Heart right ventricle (tissue), 16 donors: ENCODE measurements around the gene TMEM240. TPM values are rescaled to one million over a fixed set of nuclear protein-coding genes. Genes with fewer than 3 reads are reported as not detected.
A peak's percentile ranks its signal among the peaks of the same experiment; 100 is the strongest.

Experiments
- ATAC-seq, 8 donors: fragments of 200-7000 bp; cut with Tn5 transposase; one replicate each; pipeline ENCODE4 v1.9.1; 2020; ENCODE audit warnings: mild to moderate bottlenecking in 8 of 8, moderate library complexity in 8 of 8, moderate number of reproducible peaks in 1 of 8
- DNase-seq, 2 donors: peaks; one replicate each; pipeline ENCODE4 v3.0.0-alpha.2; 2020
- H3K27ac ChIP-seq, 10 donors: fragments of 200-600 bp; sonication (generic) in 2 of 10; one replicate each; pipeline versions ENCODE4 v1.5.0 to v1.8.0; 2020 to 2022; ENCODE audit warnings: mild to moderate bottlenecking in 3 of 10
- H3K27me3 ChIP-seq, 7 donors: fragments of 200-600 bp; one replicate each; pipeline ENCODE4 v1.8.0; 2021 to 2022; ENCODE audit warnings: mild to moderate bottlenecking in 2 of 7
- H3K36me3 ChIP-seq, 9 donors: fragments of 200-600 bp; sonication (generic) in 1 of 9; one replicate each; pipeline versions ENCODE4 v1.5.0 to v1.8.0; 2020 to 2022; ENCODE audit warnings: mild to moderate bottlenecking in 2 of 9
- H3K4me1 ChIP-seq, 9 donors: fragments of 200-600 bp; sonication (generic) in 1 of 9; one replicate each; pipeline versions ENCODE4 v1.5.0 to v1.8.0; 2020 to 2022; ENCODE audit warnings: mild to moderate bottlenecking in 4 of 9
- H3K4me3 ChIP-seq, 10 donors: fragments of 200-600 bp; sonication (generic) in 2 of 10; one replicate each; pipeline versions ENCODE4 v1.5.0 to v1.8.0; 2020 to 2022; ENCODE audit warnings: mild to moderate bottlenecking in 7 of 10, moderate library complexity in 2 of 10
- H3K9me3 ChIP-seq, 11 donors: fragments of 200-600 bp in 10 of 11; sonication (generic) in 2 of 11; one replicate each; pipeline versions ENCODE4 v1.5.0 to v1.8.0; 2013 to 2022; ENCODE audit warnings: mild to moderate bottlenecking in 2 of 11, control low read depth in 1 of 11, moderate library complexity in 1 of 11
- WGBS, 2 donors: extraction: QIAGEN DNeasy Blood & Tissue Kit; methylation state at CpG; one replicate each; pipeline ENCODE4 v1.1.7; 2013; ENCODE audit warnings: inconsistent platforms in 1 of 2; 5-methylcytosine and 5-hydroxymethylcytosine counted together
- intact Hi-C, 10 donors: fragments of 100-400 bp; cut with DNase I; formaldehyde crosslinking; loops; one replicate each; pipeline versions ENCODE4 v1.11.1 to v1.14.2; 2022
- polyA plus RNA-seq, 2 donors: library from polyadenylated mRNA; stranded (reverse); fragments of 200-250 nt; gene quantifications; one replicate each; pipeline ENCODE4 v1.2.3, GENCODE V29; 2013
- total RNA-seq, 10 donors: library from RNA; stranded (reverse); fragmentation: NEBNext Ultra II Directional in 3 of 10; extraction: Animal tissue kit (Norgen Biotek cat#: 25700) in 3 of 10; gene quantifications; one replicate each; pipeline versions ENCODE4 v1.2.1 to v1.2.4, GENCODE V29; 2021 to 2023
- TF ChIP-seq, protein P1 (sequence below), 9 donors: fragments of 200-600 bp; sonication (generic) in 2 of 9; IDR thresholded peaks; one replicate each; pipeline versions ENCODE4 v1.5.0 to v1.8.0; 2021 to 2022; ENCODE audit warnings: antibody characterized with exemption in 9 of 9, mild to moderate bottlenecking in 5 of 9, moderate library complexity in 1 of 9
- donor health status: Arrhythmogenic right ventricular cardiomyopathy.
- donor health status: ischemic (EF 13 %, LVEDD 7.1; RV severe dilation, severe dysfunction).
- donor health status: healthy with polysubstance abuse.
- donor health status: DM: no; HTN: yes; CAD: no.
- donor health status: DM: no; HTN: no; CAD: no.
- donor health status: ischemic (EF 25% LVEDD 6.9; RV normal size, moderate dysfunction).
- donor health status: ischemic (EF 25% LVEDD 5.7; RV mildly dilated, moderate dysfunction).
- donor health status: healthy.
- donor health status: DM: yes; HTN: yes; CAD: no.
- donor health status: Ischemic cardiomyopathy.
- donor health status: ischemic (EF 35%, LVEDD 5.7; RV mildly dilated, moderate dysfunction).
- donor health status: nonischemic (EF 11% LVEDD 7.7; RV severe dilation, severe dysfunction).
- donor health status: DM: yes; HTN: yes; CAD: no.
- donor health status: PGD.
- donor health status: ischemic (EF 29% LVEDD 5.4; RV normal size, mild dysfunction).
- donor health status: nonischemic (EF 23%, LVEDD 6.1; RV moderate dilation, normal function).

Gene TMEM240
- total and polyA plus RNA-seq, 12 donors, result 3.2 to 12.1 (median 3.7) TPM

DNA sequence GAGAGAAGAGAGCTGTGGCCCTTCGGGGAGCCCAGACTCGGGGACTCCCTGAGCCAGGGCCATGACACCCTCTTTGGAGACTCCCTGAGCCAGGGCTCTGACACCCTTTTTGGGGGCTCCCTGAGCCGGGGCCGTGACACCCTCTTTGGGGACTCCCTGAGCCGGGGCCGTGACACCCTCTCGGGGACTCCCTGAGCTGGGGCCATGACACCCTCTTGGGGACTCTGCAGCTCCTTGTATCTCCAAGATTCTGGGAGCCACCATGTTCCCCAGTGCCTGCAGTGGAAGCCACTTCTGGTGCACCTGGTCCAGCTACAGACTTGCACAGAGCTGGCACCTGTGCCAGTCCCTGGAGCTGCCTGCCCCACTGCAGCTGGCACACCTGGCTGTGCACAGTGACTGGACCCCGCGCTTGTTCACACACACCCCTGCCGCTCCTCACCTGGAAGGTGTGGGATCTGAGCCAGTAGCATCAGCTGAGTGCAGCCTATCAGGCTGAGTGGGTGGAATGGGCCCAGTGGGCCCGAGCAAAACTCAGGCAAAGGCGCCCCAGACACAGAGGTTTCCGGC lies 38.0 kb upstream of the TMEM240 start:
- intact Hi-C loops, result loop anchor here in 4 of 10 donors (5.0 to 10.0 kb wide), 2 partner anchors 34 to 146 kb away; partner anchors contain the start of gene CDK11A (in 1 of the 4)
- TF ChIP-seq, protein P1, sequence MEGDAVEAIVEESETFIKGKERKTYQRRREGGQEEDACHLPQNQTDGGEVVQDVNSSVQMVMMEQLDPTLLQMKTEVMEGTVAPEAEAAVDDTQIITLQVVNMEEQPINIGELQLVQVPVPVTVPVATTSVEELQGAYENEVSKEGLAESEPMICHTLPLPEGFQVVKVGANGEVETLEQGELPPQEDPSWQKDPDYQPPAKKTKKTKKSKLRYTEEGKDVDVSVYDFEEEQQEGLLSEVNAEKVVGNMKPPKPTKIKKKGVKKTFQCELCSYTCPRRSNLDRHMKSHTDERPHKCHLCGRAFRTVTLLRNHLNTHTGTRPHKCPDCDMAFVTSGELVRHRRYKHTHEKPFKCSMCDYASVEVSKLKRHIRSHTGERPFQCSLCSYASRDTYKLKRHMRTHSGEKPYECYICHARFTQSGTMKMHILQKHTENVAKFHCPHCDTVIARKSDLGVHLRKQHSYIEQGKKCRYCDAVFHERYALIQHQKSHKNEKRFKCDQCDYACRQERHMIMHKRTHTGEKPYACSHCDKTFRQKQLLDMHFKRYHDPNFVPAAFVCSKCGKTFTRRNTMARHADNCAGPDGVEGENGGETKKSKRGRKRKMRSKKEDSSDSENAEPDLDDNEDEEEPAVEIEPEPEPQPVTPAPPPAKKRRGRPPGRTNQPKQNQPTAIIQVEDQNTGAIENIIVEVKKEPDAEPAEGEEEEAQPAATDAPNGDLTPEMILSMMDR (IDR thresholded peaks at IDR 0.05), result no peak

DNA sequence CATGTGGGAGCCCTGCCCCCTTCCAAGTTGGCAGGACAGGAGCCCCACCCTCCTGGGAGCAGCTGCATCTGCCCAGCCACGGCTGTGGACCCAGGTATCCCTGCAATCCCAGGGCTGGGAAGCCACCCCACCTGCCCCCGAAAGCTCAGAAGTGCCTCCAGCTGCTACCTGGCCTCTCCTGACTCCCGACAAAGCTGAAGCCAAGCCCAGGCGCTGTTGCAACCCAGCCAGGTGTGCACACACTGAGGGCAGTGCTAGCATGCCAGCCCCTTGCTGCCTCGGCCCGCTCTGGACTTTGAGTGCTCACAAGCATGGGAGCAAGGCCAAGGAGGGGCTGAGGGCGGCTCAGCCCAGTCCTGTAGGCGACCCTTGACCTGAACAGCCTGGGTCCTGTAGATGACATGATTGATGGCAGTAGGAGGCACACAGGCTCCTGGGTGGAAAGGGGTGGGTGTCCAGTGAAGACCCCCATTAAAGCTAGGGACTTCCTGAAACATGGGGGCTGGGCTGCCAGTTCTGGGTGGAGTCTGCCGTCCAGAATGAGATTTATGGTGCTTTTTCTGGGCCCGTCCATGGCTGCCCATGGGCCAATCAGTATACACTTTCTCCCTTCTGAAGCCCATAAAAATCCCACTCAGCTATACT lies 37.1 kb upstream of the TMEM240 start:
- peaks cover 0 to 25% (median 21%) of the 10 kb centered on the region in 9 donors for H3K4me1 ChIP-seq
- H3K9me3 ChIP-seq, result no peaks in the 10 kb centered on the region
- H3K4me3 ChIP-seq, result no peak overlapping the region
- ATAC-seq, result no peak
- TF ChIP-seq, protein P1 (IDR thresholded peaks at IDR 0.05), result no peak
- H3K27ac ChIP-seq, result no peak overlapping the region
- WGBS, 2 donors, result 57 to 58% methylated on average over 10 of the region's 10 CpGs
- peaks cover 0 to 30% (median 8%) of the 10 kb centered on the region in 7 donors for H3K27me3 ChIP-seq
- no peak for DNase-seq
- peaks cover 0 to 8% (median 0%) of the 10 kb centered on the region in 9 donors for H3K36me3 ChIP-seq
- intact Hi-C loops, result loop anchor here in 4 of 10 donors (5.0 to 10.0 kb wide), 2 partner anchors 35 to 147 kb away; partner anchors contain the start of gene CDK11A (in 1 of the 4)

More for the DNA sequence above, 38.0 kb upstream of the TMEM240 start:
- Histone ChIP-seq H3K4me3 (no peak overlapping the region), H3K36me3 (no peaks in the 10 kb centered on the region), H3K27me3 (peaks cover 0 to 34% (median 11%) of the 10 kb centered on the region in 7 donors), H3K27ac (no peak overlapping the region), H3K4me1 (peaks cover 0 to 16% (median 11%) of the 10 kb centered on the region in 9 donors), H3K9me3 (no peaks in the 10 kb centered on the region)
- ATAC-seq, result no peak
- DNase-seq, result no peak
- 84 to 85% methylated on average over 13 of the region's 13 CpGs for WGBS, 2 donors

DNA sequence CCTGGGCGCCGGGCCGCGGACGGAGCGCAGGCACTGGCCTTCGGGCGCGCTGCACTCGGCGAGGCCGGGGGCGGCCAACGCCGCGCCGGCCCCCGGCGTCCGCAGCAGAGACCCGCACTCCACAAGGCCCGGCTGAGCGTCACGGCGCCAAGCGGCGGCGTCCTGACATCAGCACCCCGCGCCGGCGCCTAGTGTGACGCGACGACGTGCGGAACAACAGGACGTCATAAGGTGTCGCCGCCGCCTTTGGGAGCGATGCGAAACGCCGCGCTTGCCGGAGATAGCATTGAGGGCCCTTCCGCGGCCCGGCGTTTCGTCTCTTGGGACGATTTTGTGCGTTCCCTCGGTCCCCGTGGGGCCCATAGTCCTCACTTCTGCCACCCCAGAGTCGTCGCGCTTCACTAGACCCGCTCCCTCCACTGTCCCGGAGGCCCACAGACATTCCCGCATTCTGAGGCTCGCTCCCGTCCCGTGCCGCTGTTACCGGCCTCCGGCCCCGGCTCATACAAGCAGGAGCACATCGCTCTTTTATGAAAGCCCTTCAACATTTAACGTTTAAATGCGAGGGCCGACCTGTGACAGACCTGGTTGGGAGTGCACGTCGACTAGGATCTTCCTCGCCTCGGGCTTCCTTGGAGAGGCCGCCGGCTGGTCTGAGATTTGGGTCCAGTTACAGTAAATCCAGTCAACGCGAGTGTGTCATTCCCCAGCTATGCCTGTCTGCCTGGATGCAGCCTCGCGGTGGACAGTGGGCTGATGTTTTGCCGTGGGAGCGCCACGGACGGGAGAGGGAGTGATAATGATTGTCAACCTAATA lies 34.5 kb upstream of the TMEM240 start, which contains the start of gene SSU72:
SSU72 (minus strand) TSS at position 143 of the 817 bp plus-strand sequence. CDS start 306 bp downstream, outside the sequence.
- TF ChIP-seq, protein P1 (IDR thresholded peaks at IDR 0.05), result no peak
- peak within 1 kb of the TSS; percentile 84 to 100 (median 96) for H3K4me3 ChIP-seq
- intact Hi-C loops, result loop anchor here in 5 of 10 donors (2.0 to 10.0 kb wide), 3 partner anchors 37 to 150 kb away; partner anchors contain the start of genes CDK11A (in 1 of the 5) and MIB2 (in 1 of the 5)
- H3K27me3 ChIP-seq, result peaks cover 0 to 11% (median 0%) of the 10 kb centered on the region in 7 donors
- H3K9me3 ChIP-seq, result no peaks in the 10 kb centered on the region
- peaks cover 0 to 29% (median 0%) of the 10 kb centered on the region in 9 donors for H3K36me3 ChIP-seq
- 0% methylated on average over 83 to 87 of the region's 87 CpGs for WGBS, 2 donors
- H3K27ac ChIP-seq, result peak within 1 kb of the TSS; percentile 97 to 100 (median 99)
- H3K4me1 ChIP-seq, result peaks cover 3 to 49% (median 41%) of the 10 kb centered on the region in 9 donors
- DNase-seq (peak; percentile 92 to 94), ATAC-seq (peak; percentile 91 to 97 (median 96))
